CD4-positive, alpha-beta T cell (primary cell): ENCODE results near the gene CDH12. TPM values are rescaled to one million over a fixed set of nuclear protein-coding genes. Genes with fewer than 3 reads are reported as not detected.

Source experiments
- ATAC-seq: fragments of 200-7000 bp; cut with Tn5 transposase; one replicate; pipeline ENCODE4 v1.10.0; 2022; ENCODE audit warnings: mild to moderate bottlenecking; ENCODE audit not compliant: poor library complexity
- CTCF ChIA-PET: fragments of 350-600 bp; sonication (Branson Sonifier 250); formaldehyde crosslinking; loops from one replicate; lab custom pipeline; 2021; ENCODE audit warnings: antibody characterized with exemption, inconsistent platforms; lab: Charles Lee
- POLR2A ChIA-PET: fragments of 350-600 bp; sonication (Branson Sonifier 250); formaldehyde crosslinking; loops from one replicate; lab custom pipeline; 2021; ENCODE audit warnings: antibody characterized with exemption, inconsistent platforms; lab: Charles Lee
- DNase-seq, 14 experiments: peaks; one replicate each; pipeline ENCODE4 v3.0.0-alpha.2; 2013 to 2020; ENCODE audit warnings: mixed read lengths in 2 of 14
- H3K27ac ChIP-seq, 2 donors: one replicate each; pipeline versions ENCODE4 v1.5.1 to v1.7.0; 2013; ENCODE audit warnings: low read length in 2 of 2, low read depth in 1 of 2, mild to moderate bottlenecking in 1 of 2
- H3K27me3 ChIP-seq, 2 experiments: 1 replicate in 1 of 2; 2 replicates in 1 of 2; pipeline versions ENCODE4 v1.6.1 to v1.7.0; 2013; ENCODE audit warnings: low read length in 2 of 2, control low read depth in 1 of 2, mild to moderate bottlenecking in 1 of 2, moderate library complexity in 1 of 2; ENCODE audit not compliant: insufficient read depth in 2 of 2, control insufficient read depth in 1 of 2
- H3K36me3 ChIP-seq: one replicate; pipeline ENCODE4 v1.6.1; 2013; ENCODE audit warnings: low read length, control low read depth; ENCODE audit not compliant: insufficient read depth
- H3K4me1 ChIP-seq: one replicate; pipeline ENCODE4 v1.6.1; 2013; ENCODE audit warnings: low read length, control low read depth; ENCODE audit not compliant: insufficient read depth
- H3K4me3 ChIP-seq: one replicate; pipeline ENCODE4 v1.5.1; 2013; ENCODE audit warnings: mild to moderate bottlenecking, low read length, moderate library complexity
- H3K9me3 ChIP-seq, 2 experiments: 1 replicate in 1 of 2; 2 replicates in 1 of 2; pipeline versions ENCODE4 v1.6.1 to v1.7.0; 2013; ENCODE audit warnings: low read length in 2 of 2, mild to moderate bottlenecking in 2 of 2, control low read depth in 1 of 2, moderate library complexity in 1 of 2; ENCODE audit not compliant: control insufficient read depth in 1 of 2, insufficient read depth in 1 of 2
- H3K27ac Mint-ChIP-seq: one replicate; pipeline ENCODE4 v1.8.0; 2020; ENCODE audit warnings: mixed read lengths
- H3K27me3 Mint-ChIP-seq: one replicate; pipeline ENCODE4 v1.8.0; 2021; ENCODE audit warnings: mixed read lengths
- H3K36me3 Mint-ChIP-seq: one replicate; pipeline ENCODE4 v1.8.0; 2021; ENCODE audit warnings: low read depth, mixed read lengths
- H3K4me1 Mint-ChIP-seq: one replicate; pipeline ENCODE4 v1.8.0; 2021; ENCODE audit warnings: low read depth, mixed read lengths
- H3K4me3 Mint-ChIP-seq: one replicate; pipeline ENCODE4 v1.8.0; 2020; ENCODE audit warnings: mild to moderate bottlenecking, mixed read lengths
- H3K9me3 Mint-ChIP-seq: one replicate; pipeline ENCODE4 v1.8.0; 2020; ENCODE audit warnings: mixed read lengths
- intact Hi-C, 2 experiments: fragments of 100-400 bp; cut with DNase I in 1 of 2; cut with micrococcal nuclease in 1 of 2; formaldehyde crosslinking; loops; one replicate each; pipeline versions ENCODE4 v1.15.1 to v1.9.0; 2023 to 2025; cut with DNase I, micrococcal nuclease
- total RNA-seq, 174 experiments: library from RNA in 2 of 174; stranded (reverse) in 2 of 174; gene quantifications; one replicate each; pipeline ENCODE4 v1.2.3 and lab custom pipeline; 2021 to 2026
- TF ChIP-seq, protein P1 (sequence below): fragments of 200-600 bp; IDR thresholded peaks from one replicate; pipeline ENCODE4 v1.8.0; 2022; ENCODE audit warnings: antibody characterized with exemption, mild to moderate bottlenecking

The CDH12 gene
- total RNA-seq, 2 experiments from 2014 or later: not detected

- no peak overlapping the region for H3K27ac ChIP-seq
- H3K4me1 Mint-ChIP-seq: no peaks in the 10 kb centered on the region
- no peaks in the 10 kb centered on the region for H3K36me3 Mint-ChIP-seq
- no peak overlapping the region for H3K4me3 ChIP-seq
- ChIA-PET CTCF (no interaction called here), POLR2A (no interaction called here)
- intact Hi-C loops: no loop called here
- no peaks in the 10 kb centered on the region for H3K36me3 ChIP-seq
- no peak overlapping the region for H3K27ac Mint-ChIP-seq
- no peaks in the 10 kb centered on the region for H3K27me3 Mint-ChIP-seq
- no peaks in the 10 kb centered on the region for H3K4me1 ChIP-seq
- peaks cover 0 to 4% of the 10 kb centered on the region in 2 experiments for H3K9me3 ChIP-seq
- DNase-seq: no peak
- H3K4me3 Mint-ChIP-seq: no peak overlapping the region
- no peak for ATAC-seq
- peaks cover 20% of the 10 kb centered on the region for H3K9me3 Mint-ChIP-seq
- TF ChIP-seq, protein P1, sequence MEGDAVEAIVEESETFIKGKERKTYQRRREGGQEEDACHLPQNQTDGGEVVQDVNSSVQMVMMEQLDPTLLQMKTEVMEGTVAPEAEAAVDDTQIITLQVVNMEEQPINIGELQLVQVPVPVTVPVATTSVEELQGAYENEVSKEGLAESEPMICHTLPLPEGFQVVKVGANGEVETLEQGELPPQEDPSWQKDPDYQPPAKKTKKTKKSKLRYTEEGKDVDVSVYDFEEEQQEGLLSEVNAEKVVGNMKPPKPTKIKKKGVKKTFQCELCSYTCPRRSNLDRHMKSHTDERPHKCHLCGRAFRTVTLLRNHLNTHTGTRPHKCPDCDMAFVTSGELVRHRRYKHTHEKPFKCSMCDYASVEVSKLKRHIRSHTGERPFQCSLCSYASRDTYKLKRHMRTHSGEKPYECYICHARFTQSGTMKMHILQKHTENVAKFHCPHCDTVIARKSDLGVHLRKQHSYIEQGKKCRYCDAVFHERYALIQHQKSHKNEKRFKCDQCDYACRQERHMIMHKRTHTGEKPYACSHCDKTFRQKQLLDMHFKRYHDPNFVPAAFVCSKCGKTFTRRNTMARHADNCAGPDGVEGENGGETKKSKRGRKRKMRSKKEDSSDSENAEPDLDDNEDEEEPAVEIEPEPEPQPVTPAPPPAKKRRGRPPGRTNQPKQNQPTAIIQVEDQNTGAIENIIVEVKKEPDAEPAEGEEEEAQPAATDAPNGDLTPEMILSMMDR: no peak
- H3K27me3 ChIP-seq: no peaks in the 10 kb centered on the region
Observed at GRCh38 chr5:22567983-22568382, 285.2 kb downstream of the CDH12 start.

GRCh38 chr5:22560147-22560546, 293.0 kb downstream of the CDH12 start:
- no peak for DNase-seq
- Mint-ChIP-seq H3K27me3 (no peaks in the 10 kb centered on the region), H3K9me3 (peaks cover 3% of the 10 kb centered on the region), H3K36me3 (no peaks in the 10 kb centered on the region), H3K27ac (no peak overlapping the region), H3K4me3 (no peak overlapping the region), H3K4me1 (no peaks in the 10 kb centered on the region)
- CTCF ChIA-PET: no interaction called here
- H3K4me3 ChIP-seq: no peak overlapping the region
- no peaks in the 10 kb centered on the region for H3K4me1 ChIP-seq
- H3K9me3 ChIP-seq: peaks cover 0 to 5% of the 10 kb centered on the region in 2 experiments
- TF ChIP-seq, protein P1: no peak
- no peaks in the 10 kb centered on the region for H3K27me3 ChIP-seq
- intact Hi-C loops: no loop called here
- no peak overlapping the region for H3K27ac ChIP-seq
- no peak for ATAC-seq
- H3K36me3 ChIP-seq: no peaks in the 10 kb centered on the region
- POLR2A ChIA-PET: no interaction called here

GRCh38 chr5:22557251-22557650, 295.9 kb downstream of the CDH12 start:
- intact Hi-C loops: no loop called here
- Histone ChIP-seq H3K4me3 (no peak overlapping the region), H3K4me1 (no peaks in the 10 kb centered on the region), H3K27me3 (no peaks in the 10 kb centered on the region), H3K9me3 (peaks cover 0 to 5% of the 10 kb centered on the region in 2 experiments), H3K27ac (no peak overlapping the region), H3K36me3 (no peaks in the 10 kb centered on the region)
- no peaks in the 10 kb centered on the region for H3K4me1 Mint-ChIP-seq
- DNase-seq (no peak), ATAC-seq (no peak)
- H3K27me3 Mint-ChIP-seq: no peaks in the 10 kb centered on the region
- TF ChIP-seq, protein P1: no peak
- ChIA-PET CTCF (no interaction called here), POLR2A (no interaction called here)
- H3K4me3 Mint-ChIP-seq: no peak overlapping the region
- no peaks in the 10 kb centered on the region for H3K9me3 Mint-ChIP-seq
- H3K36me3 Mint-ChIP-seq: no peaks in the 10 kb centered on the region
- no peak overlapping the region for H3K27ac Mint-ChIP-seq
